B cell (primary cell): ENCODE data around the gene SAP30. TPM values are rescaled to one million over a fixed set of nuclear protein-coding genes. Genes with fewer than 3 reads are reported as not detected.

Experiments
- ATAC-seq: fragments of 200-7000 bp; cut with Tn5 transposase; one replicate; pipeline ENCODE4 v1.10.0; 2021; ENCODE audit warnings: low read depth, mild to moderate bottlenecking, moderate number of reproducible peaks, moderate library complexity
- CTCF ChIA-PET: fragments of 350-600 bp; sonication (Branson Sonifier 250); formaldehyde crosslinking; loops from one replicate; lab custom pipeline; 2021; ENCODE audit warnings: antibody characterized with exemption, inconsistent platforms; lab: Charles Lee
- POLR2A ChIA-PET: fragments of 350-600 bp; sonication (Branson Sonifier 250); formaldehyde crosslinking; loops from one replicate; lab custom pipeline; 2021; ENCODE audit warnings: antibody characterized with exemption; lab: Charles Lee
- DNase-seq: peaks from one replicate; pipeline ENCODE4 v3.0.0; 2013
- H2AFZ ChIP-seq: 2 replicates; pipeline ENCODE4 v1.6.1; 2012; ENCODE audit warnings: mild to moderate bottlenecking, low read depth, low read length; ENCODE audit not compliant: insufficient read depth, poor library complexity, severe bottlenecking
- H3K27ac ChIP-seq, 2 donors: 1 replicate in 1 of 2; 2 replicates in 1 of 2; pipeline ENCODE4 v1.5.1; 2012 to 2013; ENCODE audit warnings: low read length in 2 of 2, mild to moderate bottlenecking in 2 of 2, moderate library complexity in 1 of 2
- H3K27me3 ChIP-seq, 4 experiments: fragments of 200-600 bp in 1 of 4; sonication (generic) in 1 of 4; replicated peaks in 1 of 4; 1 replicate in 2 of 4; 2 replicates in 2 of 4; pipeline versions ENCODE4 v1.6.1 to v1.7.0; 2013 to 2016; ENCODE audit warnings: low read length in 3 of 4, mild to moderate bottlenecking in 2 of 4, mixed read lengths in 1 of 4, moderate library complexity in 1 of 4; ENCODE audit not compliant: insufficient read depth in 4 of 4, control insufficient read depth in 3 of 4; ENCODE audit errors: control extremely low read depth in 1 of 4
- H3K36me3 ChIP-seq, 2 experiments: replicated peaks in 1 of 2; 1 replicate in 1 of 2; 2 replicates in 1 of 2; pipeline versions ENCODE4 v1.6.1 to v1.7.1; 2013; ENCODE audit warnings: low read length in 1 of 2; ENCODE audit not compliant: insufficient read depth in 2 of 2, control insufficient read depth in 1 of 2; ENCODE audit errors: control extremely low read depth in 1 of 2, extremely low read depth in 1 of 2
- H3K4me1 ChIP-seq, 2 donors: fragments of 200-600 bp in 1 of 2; sonication (generic) in 1 of 2; 1 replicate in 1 of 2; 2 replicates in 1 of 2; pipeline versions ENCODE4 v1.5.1 to v1.6.1; 2013 to 2017; ENCODE audit warnings: low read length in 2 of 2; ENCODE audit not compliant: control insufficient read depth in 2 of 2, insufficient read depth in 2 of 2
- H3K4me2 ChIP-seq: replicated peaks from 2 replicates; pipeline ENCODE3; 2012; ENCODE audit warnings: mild to moderate bottlenecking, low read depth, low read length; ENCODE audit not compliant: poor library complexity, severe bottlenecking
- H3K4me3 ChIP-seq, 5 experiments: fragments of 200-600 bp in 1 of 5; sonication (generic) in 1 of 5; 1 replicate in 3 of 5; 2 replicates in 2 of 5; pipeline versions ENCODE4 v1.5.1 to v1.7.0; 2011 to 2016; ENCODE audit warnings: low read length in 4 of 5, mild to moderate bottlenecking in 4 of 5, low read depth in 2 of 5, control low read depth in 1 of 5, moderate library complexity in 1 of 5; ENCODE audit not compliant: insufficient read depth in 1 of 5; ENCODE audit errors: control extremely low read depth in 1 of 5, extremely low read depth in 1 of 5
- H3K79me2 ChIP-seq: fragments of 200-600 bp; sonication (generic); one replicate; pipeline ENCODE4 v1.6.0; 2016; ENCODE audit warnings: low read length; ENCODE audit not compliant: control insufficient read depth, insufficient read depth
- H3K9ac ChIP-seq: fragments of 200-600 bp; sonication (generic); 2 replicates; pipeline ENCODE4 v1.6.1; 2017; ENCODE audit warnings: mild to moderate bottlenecking, low read length, moderate library complexity
- H3K9me3 ChIP-seq, 3 donors: one replicate each; pipeline versions ENCODE4 v1.6.1 to v1.7.1; 2013; ENCODE audit warnings: low read length in 2 of 3; ENCODE audit not compliant: control insufficient read depth in 2 of 3, insufficient read depth in 1 of 3; ENCODE audit errors: control extremely low read depth in 1 of 3
- H4K20me1 ChIP-seq: 2 replicates; pipeline ENCODE4 v1.6.0; 2012; ENCODE audit warnings: mild to moderate bottlenecking, low read length; ENCODE audit not compliant: insufficient read depth, control insufficient read depth, poor library complexity, severe bottlenecking
- H3K27ac Mint-ChIP-seq: one replicate; pipeline ENCODE4 v1.8.0; 2021; ENCODE audit warnings: mixed read lengths
- H3K27me3 Mint-ChIP-seq: one replicate; pipeline ENCODE4 v1.8.0; 2021; ENCODE audit warnings: mixed read lengths
- H3K4me1 Mint-ChIP-seq: one replicate; pipeline ENCODE4 v1.8.0; 2021; ENCODE audit warnings: mixed read lengths
- H3K4me3 Mint-ChIP-seq: one replicate; pipeline ENCODE4 v1.8.0; 2021; ENCODE audit warnings: mixed read lengths
- H3K9me3 Mint-ChIP-seq: one replicate; pipeline ENCODE4 v1.8.0; 2022; ENCODE audit warnings: mixed read lengths; ENCODE audit not compliant: insufficient read depth
- CTCF ChIP-seq: fragments of 200-600 bp; IDR thresholded peaks from one replicate; pipeline ENCODE4 v1.8.0; 2022; ENCODE audit warnings: antibody characterized with exemption, mild to moderate bottlenecking
- EZH2 ChIP-seq: IDR thresholded peaks from 2 replicates; pipeline ENCODE4 v1.6.1; 2012; ENCODE audit warnings: borderline replicate concordance, low read depth, mild to moderate bottlenecking, moderate library complexity, low read length; ENCODE audit not compliant: insufficient read depth, poor library complexity, severe bottlenecking
- WGBS: methylation state at CpG from one replicate; pipeline ENCODE4 v1.1.5; 2013; ENCODE audit warnings: missing lambda C conversion rate; ENCODE audit not compliant: insufficient coverage; 5-methylcytosine and 5-hydroxymethylcytosine counted together
- intact Hi-C: fragments of 100-400 bp; cut with micrococcal nuclease; formaldehyde crosslinking; loops from one replicate; pipeline ENCODE4 v1.10.0; 2022
- polyA plus RNA-seq: library from polyadenylated mRNA; depleted of rRNA; stranded (reverse); fragments of >200 nt; gene quantifications from 2 replicates; pipeline ENCODE4 v1.2.3, GENCODE V29; 2012
- total RNA-seq, 2 donors: library from RNA; stranded (reverse); fragments of 120-200 nt in 1 of 2; gene quantifications; 1 replicate in 1 of 2; 2 replicates in 1 of 2; pipeline versions ENCODE4 v1.2.3 to v1.2.4, GENCODE V29; 2013 to 2022

SAP30 gene
- total and polyA plus RNA-seq, 2 donors (not counting 1 experiment from before 2014, with no cell fraction given), result 2.5 to 3.5 TPM

DNA sequence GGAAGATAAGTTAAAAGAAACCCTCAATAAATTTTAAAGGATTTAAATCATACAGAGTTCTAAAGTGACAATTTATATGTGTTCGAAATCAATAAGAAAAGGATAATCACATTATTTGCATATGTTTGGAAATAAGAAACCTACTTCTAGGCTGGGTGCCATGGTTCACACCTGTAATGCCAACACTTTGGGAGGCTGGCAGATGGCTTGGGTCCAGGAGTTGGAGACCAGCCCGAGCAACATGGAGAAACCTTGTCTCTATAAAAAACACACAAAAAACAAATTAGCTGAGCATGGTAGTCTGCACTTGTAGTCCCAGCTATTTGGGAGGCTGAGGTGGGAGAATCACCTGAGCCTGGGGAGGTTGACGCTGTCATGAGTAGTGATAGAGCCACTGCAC lies 8.1 kb upstream of the SAP30 start:
- CTCF ChIA-PET, result no interaction called here

More for the DNA sequence above, 8.1 kb upstream of the SAP30 start:
- Mint-ChIP-seq H3K27me3 (no peaks in the 10 kb centered on the region), H3K4me1 (no peaks in the 10 kb centered on the region), H3K9me3 (no peaks in the 10 kb centered on the region), H3K4me3 (no peak overlapping the region), H3K27ac (no peak overlapping the region)
- Histone ChIP-seq H4K20me1 (no peaks in the 10 kb centered on the region), H2AFZ (no peak overlapping the region), H3K9me3 (peaks cover 0 to 4% (median 0%) of the 10 kb centered on the region in 3 donors), H3K36me3 (no peaks in the 10 kb centered on the region), H3K4me3 (no peak overlapping the region), H3K4me2 (no peak overlapping the region), H3K27me3 (no peaks in the 10 kb centered on the region), H3K27ac (no peak overlapping the region), H3K79me2 (no peaks in the 10 kb centered on the region), H3K4me1 (no peaks in the 10 kb centered on the region), H3K9ac (no peak overlapping the region)
- no peak for TF ChIP-seq CTCF
- TF ChIP-seq EZH2, result no peak
- ATAC-seq, result no peak
- DNase-seq, result no peak
- WGBS, result no CpG with 5 or more reads among the region's 3 CpGs
- intact Hi-C loops, result no loop called here
- POLR2A ChIA-PET, result no interaction called here
